HG02588 (cell line): Measurements from ENCODE around the gene MAT1A.
"Not testable (repeated sequence)": the region's sequence is repeated elsewhere in the genome, so short reads cannot be mapped to it uniquely, and the experiment has no call there.

Experiments used
- ATAC-seq: cut with Tn5 transposase; IDR thresholded peaks from one replicate; pipeline ENCODE4 v1.9.1; 2021; ENCODE audit warnings: mild to moderate bottlenecking, moderate library complexity; ENCODE audit not compliant: unreplicated experiment

Gene MAT1A

GRCh38 chr10:80289451-80290287 is at the start of gene MAT1A:
TSS of gene MAT1A (minus strand) at chr10:80289658. CDS start at chr10:80289423, 235 bp downstream.
- no peak for ATAC-seq

GRCh38 chr10:80333983-80334382 is 44.5 kb upstream of the MAT1A start:
- no peak for ATAC-seq

- ATAC-seq: no peak
Measured at GRCh38 chr10:80324891-80325364, 35.5 kb upstream of the MAT1A start.

GRCh38 chr10:80324086-80324485 is 34.6 kb upstream of the MAT1A start:
- ATAC-seq: no peak

- ATAC-seq: no peak
Measured at GRCh38 chr10:80323311-80323710, 33.9 kb upstream of the MAT1A start.

- ATAC-seq: no peak
Measured at GRCh38 chr10:80322711-80323110, 33.3 kb upstream of the MAT1A start.

GRCh38 chr10:80322158-80322557 is 32.7 kb upstream of the MAT1A start:
- ATAC-seq: no peak

- no peak for ATAC-seq
Measured at GRCh38 chr10:80321183-80321582, 31.7 kb upstream of the MAT1A start.

GRCh38 chr10:80320377-80320776 is 30.9 kb upstream of the MAT1A start:
- ATAC-seq: no peak

- no peak for ATAC-seq
Measured at GRCh38 chr10:80319725-80320290, 30.4 kb upstream of the MAT1A start.

- no peak for ATAC-seq
Measured at GRCh38 chr10:80319318-80319717, 29.9 kb upstream of the MAT1A start.

- ATAC-seq: no peak
Measured at GRCh38 chr10:80318742-80319141, 29.3 kb upstream of the MAT1A start.

- ATAC-seq: no peak
Measured at GRCh38 chr10:80315391-80315790, 25.9 kb upstream of the MAT1A start.

GRCh38 chr10:80313523-80313922 is 24.1 kb upstream of the MAT1A start:
- ATAC-seq: no peak

- not testable (repeated sequence) for ATAC-seq
Measured at GRCh38 chr10:80305989-80306388, 16.5 kb upstream of the MAT1A start.

GRCh38 chr10:80296942-80297341 is 7.5 kb upstream of the MAT1A start:
- no peak for ATAC-seq

- ATAC-seq: no peak
Measured at GRCh38 chr10:80292607-80293239, 3.3 kb upstream of the MAT1A start.

- no peak for ATAC-seq
Measured at GRCh38 chr10:80290474-80291220, 1.2 kb upstream of the MAT1A start.

- no peak for ATAC-seq
Measured at GRCh38 chr10:80288849-80289248, 609 bp downstream of the MAT1A start.

GRCh38 chr10:80284522-80284921 is 4.9 kb downstream of the MAT1A start:
- no peak for ATAC-seq

GRCh38 chr10:80283536-80284199 is 5.8 kb downstream of the MAT1A start:
- no peak for ATAC-seq
